H9 (cell line): Measurements from ENCODE around the gene PMEPA1. TPM values are rescaled to one million over a fixed set of nuclear protein-coding genes. Genes with fewer than 3 reads are reported as not detected.

ENCODE experiments used
- DNase-seq: peaks from one replicate; pipeline ENCODE4 v3.0.0-alpha.2; 2017
- H2AFZ ChIP-seq: one replicate; pipeline ENCODE4 v1.6.1; 2013; ENCODE audit warnings: mild to moderate bottlenecking, low read length, control low read depth, moderate library complexity
- H2AK5ac ChIP-seq: 2 replicates; pipeline ENCODE4 v1.6.1; 2013; ENCODE audit warnings: low read length, control low read depth, mixed read lengths; ENCODE audit not compliant: insufficient read length
- H2BK120ac ChIP-seq: one replicate; pipeline ENCODE4 v1.6.1; 2013; ENCODE audit warnings: low read depth, mild to moderate bottlenecking, low read length, control low read depth, inconsistent platforms; ENCODE audit not compliant: poor library complexity, severe bottlenecking
- H2BK12ac ChIP-seq: 2 replicates; pipeline ENCODE4 v1.6.1; 2013; ENCODE audit warnings: low read length, control low read depth, mixed read lengths, low read depth; ENCODE audit not compliant: insufficient read length
- H2BK15ac ChIP-seq: 2 replicates; pipeline ENCODE4 v1.6.1; 2013; ENCODE audit warnings: low read depth, low read length, control low read depth
- H2BK20ac ChIP-seq: one replicate; pipeline ENCODE4 v1.6.1; 2013; ENCODE audit warnings: low read depth, mild to moderate bottlenecking, low read length, control low read depth, inconsistent platforms; ENCODE audit not compliant: poor library complexity, severe bottlenecking
- H2BK5ac ChIP-seq: 2 replicates; pipeline ENCODE4 v1.6.1; 2013; ENCODE audit warnings: low read length, control low read depth, mixed read lengths; ENCODE audit not compliant: insufficient read length
- H3K14ac ChIP-seq: 2 replicates; pipeline ENCODE4 v1.6.1; 2013; ENCODE audit warnings: low read length, control low read depth; ENCODE audit not compliant: insufficient read depth
- H3K18ac ChIP-seq: 2 replicates; pipeline ENCODE4 v1.6.1; 2013; ENCODE audit warnings: low read depth, mild to moderate bottlenecking, mixed read lengths, low read length, control low read depth; ENCODE audit not compliant: insufficient read length
- H3K23ac ChIP-seq: 2 replicates; pipeline ENCODE4 v1.6.1; 2013; ENCODE audit warnings: low read length, control low read depth, mixed read lengths, low read depth; ENCODE audit not compliant: insufficient read length
- H3K23me2 ChIP-seq: 2 replicates; pipeline ENCODE4 v1.6.1; 2013; ENCODE audit warnings: low read depth, mild to moderate bottlenecking, mixed read lengths, low read length, control low read depth; ENCODE audit not compliant: insufficient read length, poor library complexity, severe bottlenecking
- H3K27ac ChIP-seq: 2 replicates; pipeline ENCODE4 v1.5.1; 2013; ENCODE audit warnings: low read length, control low read depth, mixed read lengths, low read depth; ENCODE audit not compliant: insufficient read length
- H3K27me3 ChIP-seq: 2 replicates; pipeline ENCODE4 v1.6.1; 2013; ENCODE audit warnings: low read length, control low read depth, inconsistent platforms; ENCODE audit not compliant: insufficient read depth
- H3K4ac ChIP-seq: 2 replicates; pipeline ENCODE4 v1.6.1; 2013; ENCODE audit warnings: low read depth, mild to moderate bottlenecking, control low read depth, inconsistent platforms, low read length, moderate library complexity
- H3K4me1 ChIP-seq: 2 replicates; pipeline ENCODE4 v1.6.1; 2013; ENCODE audit warnings: low read length, control low read depth, inconsistent platforms; ENCODE audit not compliant: insufficient read depth
- H3K4me2 ChIP-seq: 2 replicates; pipeline ENCODE4 v1.6.1; 2013; ENCODE audit warnings: low read length, control low read depth, mixed read lengths; ENCODE audit not compliant: insufficient read length, insufficient read depth
- H3K56ac ChIP-seq: 2 replicates; pipeline ENCODE4 v1.6.1; 2013; ENCODE audit warnings: low read depth, mild to moderate bottlenecking, mixed read lengths, low read length, control low read depth; ENCODE audit not compliant: insufficient read length
- H3K79me1 ChIP-seq: 2 replicates; pipeline ENCODE4 v1.6.1; 2013; ENCODE audit warnings: low read depth, mild to moderate bottlenecking, moderate library complexity, low read length, control low read depth, inconsistent platforms; ENCODE audit not compliant: insufficient read depth, poor library complexity, severe bottlenecking
- H3K79me2 ChIP-seq: 2 replicates; pipeline ENCODE4 v1.6.1; 2013; ENCODE audit warnings: low read length, control low read depth, inconsistent platforms; ENCODE audit not compliant: insufficient read depth
- H3K9ac ChIP-seq: 2 replicates; pipeline ENCODE4 v1.6.1; 2013; ENCODE audit warnings: low read length, control low read depth, mixed read lengths; ENCODE audit not compliant: insufficient read length; ENCODE audit errors: extremely low read depth
- H3K9me3 ChIP-seq: one replicate; pipeline ENCODE4 v1.6.1; 2013; ENCODE audit warnings: low read depth, low read length, inconsistent platforms; ENCODE audit not compliant: control insufficient read depth
- H3T11ph ChIP-seq: one replicate; pipeline ENCODE4 v1.6.1; 2013; ENCODE audit warnings: mild to moderate bottlenecking, low read length, control low read depth, inconsistent platforms
- H4K20me1 ChIP-seq: one replicate; pipeline ENCODE4 v1.6.1; 2013; ENCODE audit not compliant: control insufficient read depth, insufficient read length, insufficient read depth
- H4K5ac ChIP-seq: 2 replicates; pipeline ENCODE4 v1.6.1; 2013; ENCODE audit warnings: low read depth, mild to moderate bottlenecking, mixed read lengths, low read length, control low read depth; ENCODE audit not compliant: insufficient read length
- H4K8ac ChIP-seq: replicated peaks from 2 replicates; pipeline ENCODE4 v1.6.1; 2013; ENCODE audit warnings: low read length, control low read depth, mixed read lengths, low read depth; ENCODE audit not compliant: insufficient read length
- H4K91ac ChIP-seq: 2 replicates; pipeline ENCODE4 v1.6.1; 2013; ENCODE audit warnings: low read depth, mild to moderate bottlenecking, moderate library complexity, mixed read lengths, low read length, control low read depth; ENCODE audit not compliant: insufficient read length
- H3K27ac Mint-ChIP-seq, 3 experiments: 2 replicates in 2 of 3; 3 replicates in 1 of 3; pipeline ENCODE4 v1.8.0; 2020 to 2021; ENCODE audit warnings: mixed read lengths in 3 of 3, mild to moderate bottlenecking in 1 of 3, moderate library complexity in 1 of 3
- H3K27me3 Mint-ChIP-seq: 2 replicates; pipeline ENCODE4 v1.8.0; 2021; ENCODE audit warnings: low read depth, mild to moderate bottlenecking, moderate library complexity, mixed read lengths
- H3K36me3 Mint-ChIP-seq, 3 experiments: 2 replicates in 2 of 3; 3 replicates in 1 of 3; pipeline ENCODE4 v1.8.0; 2020 to 2021; ENCODE audit warnings: low read depth in 3 of 3, mixed read lengths in 3 of 3; ENCODE audit not compliant: insufficient read depth in 1 of 3
- H3K4me1 Mint-ChIP-seq, 2 experiments: 2 replicates each; pipeline ENCODE4 v1.8.0; 2020; ENCODE audit warnings: mixed read lengths in 2 of 2
- H3K4me3 Mint-ChIP-seq, 2 experiments: 2 replicates in 1 of 2; 3 replicates in 1 of 2; pipeline ENCODE4 v1.8.0; 2020 to 2021; ENCODE audit warnings: mild to moderate bottlenecking in 2 of 2, mixed read lengths in 2 of 2, moderate library complexity in 1 of 2
- H3K9me3 Mint-ChIP-seq, 2 experiments: 2 replicates in 1 of 2; 3 replicates in 1 of 2; pipeline ENCODE4 v1.8.0; 2020; ENCODE audit warnings: mild to moderate bottlenecking in 2 of 2, mixed read lengths in 2 of 2, moderate library complexity in 1 of 2
- CTCF ChIP-seq: fragments of 200-600 bp; sonication (generic); conservative IDR thresholded peaks from 3 replicates; pipeline ENCODE4 v1.8.0; 2021; ENCODE audit warnings: antibody characterized with exemption, mild to moderate bottlenecking
- whole genome bisulfite sequencing: extraction: QIAGEN DNeasy Blood & Tissue Kit; methylation state at CpG from one replicate; pipeline ENCODE4 v1.1.7; 2013; ENCODE audit warnings: missing lambda C conversion rate, low lambda C conversion rate, mixed read lengths; ENCODE audit not compliant: insufficient read length; ENCODE audit errors: extremely low coverage; 5-methylcytosine and 5-hydroxymethylcytosine counted together
- total RNA-seq: library from RNA; stranded (reverse); gene quantifications from 2 replicates; pipeline ENCODE4 v1.2.1, GENCODE V29; 2021

The PMEPA1 gene
- total RNA-seq, 1 experiment from 2014 or later = 34.6 TPM

- Histone ChIP-seq H2AK5ac (no peak overlapping the region), H3K23me2 (no peaks in the 10 kb centered on the region), H3K27ac (no peak overlapping the region), H3K18ac (no peak overlapping the region), H3K27me3 (no peaks in the 10 kb centered on the region), H4K91ac (no peak overlapping the region), H3K4ac (no peak overlapping the region), H2BK120ac (no peak overlapping the region), H3K4me1 (no peaks in the 10 kb centered on the region; the same call in 1 of the 2 replicates), H2AFZ (no peak overlapping the region), H4K20me1 (no peaks in the 10 kb centered on the region), H4K5ac (no peak overlapping the region), H2BK15ac (no peak overlapping the region), H2BK5ac (no peak overlapping the region), H3T11ph (no peak overlapping the region), H2BK12ac (no peak overlapping the region), H4K8ac (no peak overlapping the region), H2BK20ac (no peak overlapping the region), H3K79me2 (peaks cover 15% of the 10 kb centered on the region; the same call in 1 of the 2 replicates), H3K23ac (no peak overlapping the region), H3K14ac (no peak overlapping the region), H3K9me3 (no peaks in the 10 kb centered on the region), H3K4me2 (no peak overlapping the region), H3K9ac (no peak overlapping the region), H3K56ac (no peak overlapping the region), H3K79me1 (no peaks in the 10 kb centered on the region)
- no peak for TF ChIP-seq CTCF
- H3K36me3 Mint-ChIP-seq = peaks cover 0 to 9% (median under 1%) of the 10 kb centered on the region in 3 experiments; a peak in 4 of 7 replicates
- H3K4me3 Mint-ChIP-seq = no peak overlapping the region
- no peaks in the 10 kb centered on the region for H3K9me3 Mint-ChIP-seq
- H3K27me3 Mint-ChIP-seq = no peaks in the 10 kb centered on the region
- peak overlapping the region in 1 of 3 experiments; percentile 68; a peak in 2 of 7 replicates for H3K27ac Mint-ChIP-seq
- WGBS = no CpG with 5 or more reads among the region's 20 CpGs
- no peak for DNase-seq
- peaks cover 46 to 54% of the 10 kb centered on the region in 2 experiments for H3K4me1 Mint-ChIP-seq
These were observed 45.3 kb downstream of the PMEPA1 start for GRCh38 chr20:57664476-57664875.
